ENCODE measurements around the gene MACROD2. TPM values are rescaled to one million over a fixed set of nuclear protein-coding genes. Genes with fewer than 3 reads are reported as not detected.

Gene MACROD2
- total and polyA plus RNA-seq, 2 donors (not counting 1 experiment from before 2014, with no cell fraction given), result 5.3 to 6.7 TPM

DNA sequence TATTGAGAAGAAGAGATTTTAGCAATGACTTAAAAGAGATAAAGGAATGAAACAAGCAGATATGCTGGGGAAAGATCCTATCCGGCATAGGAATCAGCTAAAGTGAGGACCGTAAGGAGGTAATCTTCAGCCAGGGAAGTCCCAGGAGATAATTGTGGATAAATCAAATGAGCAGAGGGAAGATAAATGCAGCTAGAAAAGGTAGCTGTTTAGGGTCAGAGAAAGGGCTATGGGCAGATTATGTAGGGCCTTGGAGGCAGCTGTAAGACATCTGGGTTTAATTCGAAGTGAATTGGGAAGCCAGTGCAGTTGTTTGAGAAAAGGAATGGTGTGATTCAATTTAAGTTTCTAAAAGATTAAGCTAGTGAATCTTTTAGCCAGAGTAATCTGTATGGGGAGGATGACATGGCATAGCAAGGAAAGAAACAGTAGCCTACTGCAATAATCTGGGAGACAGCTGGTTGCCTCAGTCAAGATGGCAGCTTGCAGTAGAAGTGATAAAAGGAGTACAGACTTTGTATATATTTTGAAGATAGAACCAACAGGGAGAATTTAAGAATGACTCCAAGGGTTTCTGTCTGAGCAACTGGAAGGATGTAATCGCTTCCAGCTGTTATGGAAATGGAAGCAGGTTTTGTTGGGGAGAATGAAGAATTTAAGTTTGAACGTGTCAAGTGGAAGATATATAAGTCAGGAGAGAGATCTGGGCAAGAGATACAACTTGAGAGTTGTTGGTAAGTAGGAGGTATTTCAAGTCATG lies 894.4 kb downstream of the MACROD2 start:
- no peaks in the 10 kb centered on the region for H3K27me3 ChIP-seq (replicated peaks in 1 of 4; ENCODE audit: control extremely low read depth in 1 of 4, control insufficient read depth in 3 of 4, insufficient read depth in 4 of 4, low read length in 3 of 4)
- no peaks in the 10 kb centered on the region for H3K79me2 ChIP-seq (ENCODE audit: control insufficient read depth, insufficient read depth, low read length)
- Mint-ChIP-seq H3K4me1 (no peaks in the 10 kb centered on the region), H3K4me3 (no peak overlapping the region), H3K27ac (no peak overlapping the region), H3K27me3 (peaks cover 10% of the 10 kb centered on the region), H3K9me3 (ENCODE audit: insufficient read depth) (no peaks in the 10 kb centered on the region)
- CTCF ChIA-PET, result no interaction called here
- no peak for ATAC-seq (ENCODE audit: low read depth)
- H3K9ac ChIP-seq (ENCODE audit: low read length), result no peak overlapping the region
- H3K36me3 ChIP-seq (replicated peaks in 1 of 2; ENCODE audit: control extremely low read depth in 1 of 2, control insufficient read depth in 1 of 2, extremely low read depth in 1 of 2, insufficient read depth in 2 of 2, low read length in 1 of 2), result no peaks in the 10 kb centered on the region
- no peaks in the 10 kb centered on the region for H4K20me1 ChIP-seq (ENCODE audit: control insufficient read depth, insufficient read depth, low read length, poor library complexity, severe bottlenecking)
- POLR2A ChIA-PET, result no interaction called here
- intact Hi-C loops (cut with micrococcal nuclease), result no loop called here
- TF ChIP-seq, protein P1, sequence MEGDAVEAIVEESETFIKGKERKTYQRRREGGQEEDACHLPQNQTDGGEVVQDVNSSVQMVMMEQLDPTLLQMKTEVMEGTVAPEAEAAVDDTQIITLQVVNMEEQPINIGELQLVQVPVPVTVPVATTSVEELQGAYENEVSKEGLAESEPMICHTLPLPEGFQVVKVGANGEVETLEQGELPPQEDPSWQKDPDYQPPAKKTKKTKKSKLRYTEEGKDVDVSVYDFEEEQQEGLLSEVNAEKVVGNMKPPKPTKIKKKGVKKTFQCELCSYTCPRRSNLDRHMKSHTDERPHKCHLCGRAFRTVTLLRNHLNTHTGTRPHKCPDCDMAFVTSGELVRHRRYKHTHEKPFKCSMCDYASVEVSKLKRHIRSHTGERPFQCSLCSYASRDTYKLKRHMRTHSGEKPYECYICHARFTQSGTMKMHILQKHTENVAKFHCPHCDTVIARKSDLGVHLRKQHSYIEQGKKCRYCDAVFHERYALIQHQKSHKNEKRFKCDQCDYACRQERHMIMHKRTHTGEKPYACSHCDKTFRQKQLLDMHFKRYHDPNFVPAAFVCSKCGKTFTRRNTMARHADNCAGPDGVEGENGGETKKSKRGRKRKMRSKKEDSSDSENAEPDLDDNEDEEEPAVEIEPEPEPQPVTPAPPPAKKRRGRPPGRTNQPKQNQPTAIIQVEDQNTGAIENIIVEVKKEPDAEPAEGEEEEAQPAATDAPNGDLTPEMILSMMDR (IDR thresholded peaks at IDR 0.05), result no peak
- no peak for TF ChIP-seq EZH2 (IDR thresholded peaks at IDR 0.05; ENCODE audit: borderline replicate concordance, insufficient read depth, low read depth, low read length, poor library complexity, severe bottlenecking)
- H3K4me1 ChIP-seq (ENCODE audit: control insufficient read depth in 2 of 2, insufficient read depth in 2 of 2, low read length in 2 of 2), result no peaks in the 10 kb centered on the region
- no peaks in the 10 kb centered on the region for H3K9me3 ChIP-seq (ENCODE audit: control extremely low read depth in 1 of 3, control insufficient read depth in 2 of 3, insufficient read depth in 1 of 3, low read length in 2 of 3)
- 81% methylated on average over 5 of the region's 5 CpGs for WGBS (ENCODE audit: insufficient coverage)
- no peak for DNase-seq
- H3K27ac ChIP-seq (ENCODE audit: low read length in 2 of 2), result no peak overlapping the region
- H3K4me2 ChIP-seq (replicated peaks; ENCODE audit: low read depth, low read length, poor library complexity, severe bottlenecking), result no peak overlapping the region
- H2AFZ ChIP-seq (ENCODE audit: insufficient read depth, low read depth, low read length, poor library complexity, severe bottlenecking), result no peak overlapping the region
- H3K4me3 ChIP-seq (ENCODE audit: control extremely low read depth in 1 of 5, extremely low read depth in 1 of 5, insufficient read depth in 1 of 5, low read depth in 2 of 5, low read length in 4 of 5), result no peak overlapping the region

GRCh38 chr20:14890713-14891112 lies 895.4 kb downstream of the MACROD2 start:
- no peaks in the 10 kb centered on the region for H3K27me3 ChIP-seq (replicated peaks in 1 of 4; ENCODE audit: control extremely low read depth in 1 of 4, control insufficient read depth in 3 of 4, insufficient read depth in 4 of 4, low read length in 3 of 4)
- Mint-ChIP-seq H3K4me1 (no peaks in the 10 kb centered on the region), H3K9me3 (ENCODE audit: insufficient read depth) (no peaks in the 10 kb centered on the region), H3K4me3 (no peak overlapping the region), H3K27me3 (peaks cover 15% of the 10 kb centered on the region), H3K27ac (no peak overlapping the region)
- POLR2A ChIA-PET, result no interaction called here
- H3K4me3 ChIP-seq (ENCODE audit: control extremely low read depth in 1 of 5, extremely low read depth in 1 of 5, insufficient read depth in 1 of 5, low read depth in 2 of 5, low read length in 4 of 5), result no peak overlapping the region
- H3K36me3 ChIP-seq (replicated peaks in 1 of 2; ENCODE audit: control extremely low read depth in 1 of 2, control insufficient read depth in 1 of 2, extremely low read depth in 1 of 2, insufficient read depth in 2 of 2, low read length in 1 of 2), result no peaks in the 10 kb centered on the region
- H3K27ac ChIP-seq (ENCODE audit: low read length in 2 of 2), result no peak overlapping the region
- intact Hi-C loops (cut with micrococcal nuclease), result no loop called here
- no peaks in the 10 kb centered on the region for H3K4me1 ChIP-seq (ENCODE audit: control insufficient read depth in 2 of 2, insufficient read depth in 2 of 2, low read length in 2 of 2)
- TF ChIP-seq, protein P1 (IDR thresholded peaks at IDR 0.05), result no peak
- TF ChIP-seq EZH2 (IDR thresholded peaks at IDR 0.05; ENCODE audit: borderline replicate concordance, insufficient read depth, low read depth, low read length, poor library complexity, severe bottlenecking), result no peak
- no peak overlapping the region for H3K9ac ChIP-seq (ENCODE audit: low read length)
- H3K4me2 ChIP-seq (replicated peaks; ENCODE audit: low read depth, low read length, poor library complexity, severe bottlenecking), result no peak overlapping the region
- no peaks in the 10 kb centered on the region for H3K9me3 ChIP-seq (ENCODE audit: control extremely low read depth in 1 of 3, control insufficient read depth in 2 of 3, insufficient read depth in 1 of 3, low read length in 2 of 3)
- no peaks in the 10 kb centered on the region for H3K79me2 ChIP-seq (ENCODE audit: control insufficient read depth, insufficient read depth, low read length)
- ATAC-seq (ENCODE audit: low read depth), result no peak
- CTCF ChIA-PET, result no interaction called here
- H4K20me1 ChIP-seq (ENCODE audit: control insufficient read depth, insufficient read depth, low read length, poor library complexity, severe bottlenecking), result no peaks in the 10 kb centered on the region
- H2AFZ ChIP-seq (ENCODE audit: insufficient read depth, low read depth, low read length, poor library complexity, severe bottlenecking), result no peak overlapping the region
- no peak for DNase-seq
